ENCODE data around the gene IFNGR1. TPM values are rescaled to one million over a fixed set of nuclear protein-coding genes. Genes with fewer than 3 reads are reported as not detected.

IFNGR1 gene
- total and polyA plus RNA-seq, 10 of the 15 experiments (the other 5 are each of a cell fraction or from before 2014, with no cell fraction given) = 89.0 to 296 (median 138) TPM

- TF ChIP-seq NR2C2 (IDR thresholded peaks at IDR 0.05; ENCODE audit: borderline replicate concordance, control insufficient read depth, insufficient read length, low read depth) = no peak
- TF ChIP-seq SUZ12 (IDR thresholded peaks at IDR 0.05; ENCODE audit: unreplicated experiment) = no peak
- TF ChIP-seq, protein P1, sequence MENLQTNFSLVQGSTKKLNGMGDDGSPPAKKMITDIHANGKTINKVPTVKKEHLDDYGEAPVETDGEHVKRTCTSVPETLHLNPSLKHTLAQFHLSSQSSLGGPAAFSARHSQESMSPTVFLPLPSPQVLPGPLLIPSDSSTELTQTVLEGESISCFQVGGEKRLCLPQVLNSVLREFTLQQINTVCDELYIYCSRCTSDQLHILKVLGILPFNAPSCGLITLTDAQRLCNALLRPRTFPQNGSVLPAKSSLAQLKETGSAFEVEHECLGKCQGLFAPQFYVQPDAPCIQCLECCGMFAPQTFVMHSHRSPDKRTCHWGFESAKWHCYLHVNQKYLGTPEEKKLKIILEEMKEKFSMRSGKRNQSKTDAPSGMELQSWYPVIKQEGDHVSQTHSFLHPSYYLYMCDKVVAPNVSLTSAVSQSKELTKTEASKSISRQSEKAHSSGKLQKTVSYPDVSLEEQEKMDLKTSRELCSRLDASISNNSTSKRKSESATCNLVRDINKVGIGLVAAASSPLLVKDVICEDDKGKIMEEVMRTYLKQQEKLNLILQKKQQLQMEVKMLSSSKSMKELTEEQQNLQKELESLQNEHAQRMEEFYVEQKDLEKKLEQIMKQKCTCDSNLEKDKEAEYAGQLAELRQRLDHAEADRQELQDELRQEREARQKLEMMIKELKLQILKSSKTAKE (IDR thresholded peaks at IDR 0.05; ENCODE audit: low read depth, poor library complexity, severe bottlenecking) = no peak
- TF ChIP-seq MEF2A (IDR thresholded peaks at IDR 0.05; ENCODE audit: insufficient read depth, low read depth, low read length) = no peak
- TF ChIP-seq, protein P2, sequence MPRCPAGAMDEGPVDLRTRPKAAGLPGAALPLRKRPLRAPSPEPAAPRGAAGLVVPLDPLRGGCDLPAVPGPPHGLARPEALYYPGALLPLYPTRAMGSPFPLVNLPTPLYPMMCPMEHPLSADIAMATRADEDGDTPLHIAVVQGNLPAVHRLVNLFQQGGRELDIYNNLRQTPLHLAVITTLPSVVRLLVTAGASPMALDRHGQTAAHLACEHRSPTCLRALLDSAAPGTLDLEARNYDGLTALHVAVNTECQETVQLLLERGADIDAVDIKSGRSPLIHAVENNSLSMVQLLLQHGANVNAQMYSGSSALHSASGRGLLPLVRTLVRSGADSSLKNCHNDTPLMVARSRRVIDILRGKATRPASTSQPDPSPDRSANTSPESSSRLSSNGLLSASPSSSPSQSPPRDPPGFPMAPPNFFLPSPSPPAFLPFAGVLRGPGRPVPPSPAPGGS (IDR thresholded peaks at IDR 0.05; ENCODE audit: borderline replicate concordance, insufficient read depth, low read depth, low read length, poor library complexity, severe bottlenecking) = no peak
- TF ChIP-seq FOXK2 (IDR thresholded peaks at IDR 0.05) = no peak
- TF ChIP-seq ZZZ3 (IDR thresholded peaks at IDR 0.05; ENCODE audit: control insufficient read depth, insufficient read length, low read depth) = no peak
- TF ChIP-seq WRNIP1 (IDR thresholded peaks at IDR 0.05; ENCODE audit: borderline replicate concordance, low read depth, low read length) = no peak
- TF ChIP-seq NR2F1 (conservative IDR thresholded peaks at IDR 0.05) = peak; percentile 92
- no peak for TF ChIP-seq JUNB (IDR thresholded peaks at IDR 0.05)
- no peak for TF ChIP-seq EP300 (IDR thresholded peaks at IDR 0.05; ENCODE audit: borderline replicate concordance in 1 of 2, control insufficient read depth in 1 of 2, low read depth in 2 of 2, low read length in 2 of 2)
- TF ChIP-seq RAD51 (IDR thresholded peaks at IDR 0.05) = no peak
- TF ChIP-seq IKZF1 (conservative IDR thresholded peaks at IDR 0.05) = peak; percentile 84
- no peak for TF ChIP-seq IRF3 (IDR thresholded peaks at IDR 0.05)
- no peak; a peak in 2 of 4 replicates for TF ChIP-seq IKZF2 (IDR thresholded peaks at IDR 0.05)
- TF ChIP-seq TCF12 (IDR thresholded peaks at IDR 0.05; ENCODE audit: low read depth, low read length) = no peak
- no peak; the same call in 1 of the 2 replicates for TF ChIP-seq CBX5 (IDR thresholded peaks at IDR 0.05; ENCODE audit: low read depth)
Measured at GRCh38 chr6:137218917-137219663, at the start of gene IFNGR1 (continued).

All from GM12878 (cell line).